ENCODE results near the gene ZYG11B.
"Not testable (repeated sequence)": the region's sequence is repeated elsewhere in the genome, so short reads cannot be mapped to it uniquely, and the experiment has no call there.

ZYG11B gene

GRCh38 chr1:52707927-52708655, 18.2 kb upstream of the ZYG11B start:
- DNase-seq (ENCODE audit: low read depth), result no peak

DNA sequence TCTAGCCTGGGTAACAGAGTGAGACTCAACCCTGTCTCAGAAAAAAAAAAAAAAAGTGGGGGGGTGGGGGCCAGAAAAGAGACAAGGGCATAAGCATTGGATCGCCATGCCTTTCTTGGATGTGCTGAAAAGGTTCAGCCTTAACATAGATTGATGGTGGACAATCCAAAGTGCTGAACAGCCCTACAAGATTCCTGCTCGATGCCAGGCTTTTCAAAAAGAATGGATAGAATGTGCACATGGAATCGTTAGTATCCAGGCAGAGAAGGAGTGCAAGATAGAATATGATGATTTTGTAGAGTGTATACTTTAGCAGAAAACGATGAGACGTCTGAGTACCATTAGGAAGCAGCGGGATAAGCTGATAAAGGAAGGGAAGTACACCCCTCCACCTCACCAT, 17.2 kb upstream of the ZYG11B start:
- no peak for DNase-seq (ENCODE audit: low read depth)

- no peak for DNase-seq (ENCODE audit: low read depth)
Measured at GRCh38 chr1:52713590-52713989, 12.7 kb upstream of the ZYG11B start.

- DNase-seq (ENCODE audit: low read depth), result not testable (repeated sequence)
Measured at GRCh38 chr1:52715296-52715695, 11.0 kb upstream of the ZYG11B start.

DNA sequence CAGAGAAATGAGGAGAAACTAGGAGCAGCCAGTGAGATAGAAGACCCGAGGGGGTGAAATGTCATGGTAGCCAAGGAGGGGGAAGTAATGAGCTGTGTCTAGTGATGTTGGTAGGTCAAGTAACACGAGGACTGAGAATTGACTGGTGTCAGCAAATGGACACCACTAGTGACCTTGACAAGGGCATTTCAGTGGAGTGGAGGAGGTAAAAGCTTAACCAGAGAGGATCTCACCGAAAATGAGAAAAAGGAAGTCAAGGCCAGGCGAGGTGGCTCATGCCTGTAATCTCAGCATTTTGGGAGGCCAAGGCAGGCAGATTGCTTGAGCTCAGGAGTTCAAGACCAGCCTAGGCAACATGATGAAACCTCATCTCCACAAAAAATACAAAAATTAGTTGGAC, 3.0 kb upstream of the ZYG11B start:
- DNase-seq (ENCODE audit: low read depth), result no peak

DNA sequence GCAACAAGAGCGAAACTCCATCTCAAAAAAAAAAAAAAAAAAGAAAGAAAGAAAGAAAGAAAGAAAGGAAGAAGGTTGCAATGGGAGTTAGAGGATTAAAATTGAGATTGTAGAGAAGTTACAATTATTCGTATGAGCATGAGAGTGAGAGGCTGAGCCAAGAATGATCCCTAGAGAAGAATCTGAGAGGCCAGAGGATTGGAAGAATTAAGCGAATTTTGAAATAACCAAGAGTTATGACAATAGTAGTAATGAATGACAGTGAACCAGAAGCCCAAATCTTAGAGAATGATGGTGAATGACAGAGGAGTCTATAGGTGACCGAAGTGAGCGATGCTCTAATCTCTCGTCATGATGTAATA, 369 bp upstream of the ZYG11B start:
- peak; percentile 42 for DNase-seq (ENCODE audit: low read depth)

DNA sequence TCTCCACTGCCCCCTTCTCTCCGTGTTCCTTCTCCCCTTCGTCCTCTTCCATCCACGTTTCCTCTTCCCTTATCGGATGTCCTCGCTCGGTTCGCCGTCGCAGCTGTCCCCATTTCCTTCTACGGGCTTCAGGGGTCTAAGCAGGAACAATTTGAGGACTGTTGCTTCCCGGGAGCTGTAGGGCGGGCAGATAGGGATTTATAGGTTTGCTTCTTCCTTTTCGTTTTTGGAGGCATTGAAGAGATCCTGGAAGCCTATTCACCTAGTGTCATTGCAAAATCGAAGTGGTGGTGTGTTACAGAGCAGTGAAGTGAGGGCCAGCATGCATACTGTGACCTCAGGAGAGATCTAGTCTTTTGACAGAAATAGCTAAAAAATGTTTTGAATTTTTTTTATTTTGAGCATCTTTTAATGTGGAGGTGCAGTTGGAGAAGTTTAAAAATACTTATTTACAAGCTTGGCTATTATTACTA, 897 bp downstream of the ZYG11B start:
- DNase-seq (ENCODE audit: low read depth), result no peak

- no peak for DNase-seq (ENCODE audit: low read depth)
Measured at GRCh38 chr1:52727956-52728656, 1.9 kb downstream of the ZYG11B start.

- DNase-seq (ENCODE audit: low read depth), result no peak
Measured at GRCh38 chr1:52733368-52733767, 7.1 kb downstream of the ZYG11B start.

GRCh38 chr1:52735371-52735770, 9.1 kb downstream of the ZYG11B start:
- not testable (repeated sequence) for DNase-seq (ENCODE audit: low read depth)

GRCh38 chr1:52738148-52738547, 11.9 kb downstream of the ZYG11B start:
- DNase-seq (ENCODE audit: low read depth), result no peak

- no peak for DNase-seq (ENCODE audit: low read depth)
Measured at GRCh38 chr1:52738893-52739292, 12.6 kb downstream of the ZYG11B start.

DNA sequence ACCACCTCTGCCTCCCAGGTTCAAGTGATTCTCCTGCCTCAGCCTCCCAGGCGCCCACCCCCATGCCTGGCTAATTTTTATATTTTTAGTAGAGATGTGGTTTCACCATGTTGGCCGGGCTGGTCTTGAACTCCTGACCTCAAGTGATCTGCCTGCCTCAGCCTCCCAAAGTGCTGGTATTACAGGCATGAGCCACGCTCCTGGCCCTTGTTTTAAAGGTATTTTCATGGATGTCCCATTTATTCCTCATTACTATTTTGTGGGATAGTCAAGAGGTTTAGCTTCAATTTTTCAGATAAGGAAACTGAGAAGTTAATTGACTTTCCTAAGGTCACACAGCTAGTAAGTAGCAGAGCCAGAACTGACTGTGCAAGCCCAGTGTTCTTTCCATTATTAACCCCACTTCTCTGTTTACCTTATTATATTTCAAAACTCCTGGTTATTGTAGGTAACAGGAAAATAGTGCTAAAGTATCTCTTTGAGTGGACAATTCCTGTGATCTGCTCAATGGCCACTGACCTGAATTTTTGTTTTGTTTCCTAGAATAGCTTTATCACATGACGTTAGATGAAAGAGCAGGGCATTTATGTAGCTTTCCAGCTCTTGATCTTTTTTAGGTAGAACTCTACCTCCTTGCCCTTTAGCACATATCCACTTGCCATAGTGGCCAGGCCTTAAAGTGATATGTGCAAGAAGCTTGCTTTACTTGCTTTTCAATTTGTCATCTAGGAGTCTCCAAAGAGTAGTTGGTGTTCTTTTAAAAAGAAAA, 13.6 kb downstream of the ZYG11B start:
- no peak for DNase-seq (ENCODE audit: low read depth)

DNA sequence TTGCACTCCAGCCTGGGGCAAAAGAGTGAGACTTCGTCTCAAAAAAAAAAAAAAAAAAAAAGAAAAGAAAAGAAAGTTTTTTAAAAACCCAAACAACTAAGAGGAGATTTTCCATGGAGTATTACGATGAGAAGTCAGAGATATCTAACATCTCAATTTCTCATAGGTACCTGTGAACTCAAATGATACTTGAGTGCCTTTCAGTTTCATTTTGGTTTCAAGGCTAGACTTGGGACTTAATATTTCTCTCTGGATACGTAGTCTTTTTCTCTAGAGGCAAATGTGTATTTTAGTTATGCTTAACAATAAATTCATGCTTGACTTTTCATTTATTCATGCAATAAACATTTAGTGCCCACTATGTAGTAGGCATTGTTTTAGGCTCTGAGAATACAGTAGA, 15.0 kb downstream of the ZYG11B start:
- no peak for DNase-seq (ENCODE audit: low read depth)

GRCh38 chr1:52746189-52746588, 19.9 kb downstream of the ZYG11B start:
- DNase-seq (ENCODE audit: low read depth), result no peak

DNA sequence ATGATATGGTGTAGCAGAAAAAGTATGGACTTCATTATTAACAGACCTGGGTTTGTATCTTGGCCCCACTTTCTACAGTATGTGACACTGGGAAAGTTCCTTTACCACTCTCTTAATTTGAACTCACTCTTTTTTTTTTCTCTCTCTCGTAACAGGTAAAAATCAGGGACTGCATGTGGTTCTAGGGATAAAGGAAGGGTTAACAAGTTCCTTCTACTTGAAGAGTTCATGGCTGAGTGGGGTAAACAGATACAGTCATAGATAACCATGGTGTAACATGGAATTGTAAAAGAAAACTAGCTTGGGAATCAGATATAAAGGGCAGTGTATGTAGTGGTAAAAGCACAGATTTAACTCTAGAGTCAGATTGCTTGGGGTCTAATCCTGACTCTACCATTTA, 21.2 kb downstream of the ZYG11B start:
- DNase-seq (ENCODE audit: low read depth), result no peak

DNA sequence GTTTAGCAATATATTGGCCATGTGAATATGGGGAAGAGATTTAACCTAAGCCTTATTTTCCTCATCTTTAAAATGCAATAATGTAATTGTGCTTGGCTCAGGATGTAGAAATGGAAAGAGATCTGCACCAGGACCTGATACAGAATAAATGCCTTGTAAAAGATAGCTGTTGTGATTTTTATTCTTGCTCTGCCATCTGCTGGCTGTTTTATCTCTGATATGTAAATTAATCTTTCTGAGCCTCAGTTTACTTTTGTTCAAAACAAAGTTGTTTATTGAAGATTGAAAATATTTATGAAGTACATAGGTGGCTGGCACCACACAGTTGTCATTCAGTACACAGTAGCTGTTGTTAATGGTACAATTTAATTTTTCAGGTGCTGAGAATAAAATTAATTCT, 21.9 kb downstream of the ZYG11B start:
- DNase-seq (ENCODE audit: low read depth), result no peak

- not testable (repeated sequence) for DNase-seq (ENCODE audit: low read depth)
Measured at GRCh38 chr1:52749496-52749895, 23.2 kb downstream of the ZYG11B start.

DNA sequence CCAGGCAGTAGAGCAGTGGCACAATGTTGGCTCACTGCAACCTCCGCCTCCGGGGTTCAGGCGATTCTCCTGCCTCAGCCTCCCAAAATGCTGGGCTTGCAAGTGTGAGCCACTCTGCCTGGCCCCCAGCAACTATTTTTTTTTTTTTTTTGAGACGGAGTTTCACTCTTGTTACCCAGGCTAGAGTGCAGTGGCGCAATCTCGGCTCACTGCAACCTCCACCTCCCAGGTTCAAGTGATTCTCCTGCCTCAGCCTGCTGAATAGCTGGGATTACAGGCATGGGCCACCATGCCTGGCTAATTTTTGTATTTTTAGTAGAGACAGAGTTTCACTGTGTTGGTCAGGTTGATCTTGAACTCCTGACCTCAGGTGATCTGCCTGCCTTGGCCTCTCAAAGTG, 23.9 kb downstream of the ZYG11B start:
- DNase-seq (ENCODE audit: low read depth), result not testable (repeated sequence)

- no peak for DNase-seq (ENCODE audit: low read depth)
Measured at GRCh38 chr1:52751589-52752483, 25.6 kb downstream of the ZYG11B start.

DNA sequence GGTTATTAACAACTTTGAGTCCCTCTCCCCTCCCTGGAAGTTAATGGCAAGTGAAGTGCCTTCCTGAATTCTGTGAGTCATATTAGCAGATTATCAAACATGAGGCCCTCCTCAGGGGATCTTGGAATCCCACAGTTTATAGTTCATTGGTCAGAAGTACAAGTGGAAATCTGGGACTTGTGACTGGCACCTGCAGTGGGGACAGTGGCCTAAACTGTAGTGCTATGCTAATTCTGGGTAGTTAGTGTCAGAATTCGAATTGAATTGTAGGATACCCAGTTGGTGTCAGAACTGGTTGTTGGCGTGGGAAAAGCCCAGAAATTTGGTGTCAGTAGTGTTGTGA, 26.2 kb downstream of the ZYG11B start:
- DNase-seq (ENCODE audit: low read depth), result no peak

- no peak for DNase-seq (ENCODE audit: low read depth)
Measured at GRCh38 chr1:52753169-52753568, 26.9 kb downstream of the ZYG11B start.

Measured in stromal cell of bone marrow (primary cell).